Panc1 (cell line): ENCODE measurements around the gene HMG20B. TPM values are rescaled to one million over a fixed set of nuclear protein-coding genes. Genes with fewer than 3 reads are reported as not detected.
A peak's percentile ranks its signal among the peaks of the same experiment; 100 is the strongest.

Source experiments
- ATAC-seq: fragments of 200-7000 bp; cut with Tn5 transposase; 2 replicates; pipeline ENCODE4 v1.9.1; 2020; ENCODE audit warnings: mild to moderate bottlenecking, moderate library complexity
- BruUV-seq: library from RNA; stranded (reverse); fragments of 400-500 nt; replicated peaks from 2 replicates; lab custom pipeline; 2021; lab: Mats Ljungman, UMichigan
- CTCF ChIA-PET: fragments of 300-600 bp; sonication (Branson Sonifier 250); formaldehyde crosslinking; loops from one replicate; lab custom pipeline; 2022; ENCODE audit warnings: antibody characterized with exemption; lab: Charles Lee
- POLR2A ChIA-PET: fragments of 300-600 bp; sonication (Branson Sonifier 250); formaldehyde crosslinking; loops from one replicate; lab custom pipeline; 2022; ENCODE audit warnings: antibody characterized with exemption; lab: Charles Lee
- DNase-seq: peaks from one replicate; pipeline ENCODE4 v3.0.0-alpha.2; 2010; ENCODE audit warnings: low read depth, low spot score
- H3K27ac ChIP-seq: 2 replicates; pipeline ENCODE4 v1.5.1; 2011; ENCODE audit warnings: mild to moderate bottlenecking, low read length, inconsistent platforms
- H3K27me3 ChIP-seq: fragments of 200-500 bp; sonication (Bioruptor generic); 2 replicates; pipeline ENCODE4 v1.6.0; 2014; ENCODE audit warnings: low read length, inconsistent platforms; ENCODE audit not compliant: control insufficient read depth, insufficient read depth
- H3K36me3 ChIP-seq: fragments of 200-500 bp; sonication (Bioruptor generic); 2 replicates; pipeline ENCODE4 v1.5.1; 2014; ENCODE audit warnings: inconsistent platforms, mild to moderate bottlenecking, low read length, moderate library complexity; ENCODE audit not compliant: control insufficient read depth, insufficient read depth
- H3K4me1 ChIP-seq: 2 replicates; pipeline ENCODE4 v1.5.1; 2011; ENCODE audit warnings: inconsistent platforms, mild to moderate bottlenecking, low read length, moderate library complexity; ENCODE audit not compliant: control insufficient read depth, insufficient read depth
- H3K4me3 ChIP-seq, 2 experiments: 2 replicates each; pipeline ENCODE4 v1.5.1; 2011 to 2012; ENCODE audit warnings: low read depth in 2 of 2, low read length in 2 of 2, mild to moderate bottlenecking in 2 of 2, inconsistent platforms in 1 of 2, moderate library complexity in 1 of 2
- H3K9me3 ChIP-seq: fragments of 200-500 bp; sonication (Bioruptor generic); 2 replicates; pipeline ENCODE4 v1.5.1; 2014; ENCODE audit warnings: low read depth, mild to moderate bottlenecking, inconsistent platforms, low read length, moderate library complexity; ENCODE audit not compliant: control insufficient read depth, insufficient read depth
- CTCF ChIP-seq: fragments of 450-650 bp; IDR thresholded peaks from 2 replicates; pipeline ENCODE4 v1.5.1; 2017; ENCODE audit warnings: mild to moderate bottlenecking
- POLR2AphosphoS5 ChIP-seq: IDR thresholded peaks from 2 replicates; pipeline ENCODE4 v1.6.1; 2012; ENCODE audit warnings: mild to moderate bottlenecking, low read depth, low read length, moderate library complexity
- REST ChIP-seq, 2 experiments: IDR thresholded peaks; 2 replicates each; pipeline ENCODE4 v1.6.1; 2011 to 2012; ENCODE audit warnings: low read depth in 2 of 2, control low read depth in 1 of 2, low read length in 1 of 2, mild to moderate bottlenecking in 1 of 2, moderate library complexity in 1 of 2; ENCODE audit not compliant: insufficient read depth in 1 of 2
- SIN3A ChIP-seq: IDR thresholded peaks from 2 replicates; pipeline ENCODE4 v1.6.1; 2012; ENCODE audit warnings: low read depth, mild to moderate bottlenecking, low read length, moderate library complexity, borderline replicate concordance; ENCODE audit not compliant: insufficient read depth
- TCF7L2 ChIP-seq: IDR thresholded peaks from 2 replicates; pipeline ENCODE4 v1.6.1; 2011; ENCODE audit warnings: mild to moderate bottlenecking, low read depth, low read length, inconsistent platforms
- in situ Hi-C: cut with HindIII; loops from 2 replicates; pipeline ENCODE4 v1.10.0; 2016; ENCODE audit warnings: low sequenced_read_pairs, low pct_unique_long_range_greater_than_20kb
- intact Hi-C: fragments of 100-400 bp; cut with micrococcal nuclease; formaldehyde crosslinking; loops from one replicate; pipeline ENCODE4 v1.10.0; 2022; ENCODE audit not compliant: unreplicated experiment
- total RNA-seq: library from RNA; stranded (reverse); gene quantifications from one replicate; pipeline ENCODE4 v1.2.1, GENCODE V29; 2021; ENCODE audit not compliant: unreplicated experiment

The HMG20B gene
- total RNA-seq, 1 experiment from 2014 or later, result 74.7 TPM

- ChIA-PET CTCF (no interaction called here), POLR2A (no interaction called here)
- TF ChIP-seq POLR2AphosphoS5 (no peak), REST (IDR thresholded peaks at IDR 0.05; ENCODE audit: insufficient read depth in 1 of 2, low read depth in 2 of 2, low read length in 1 of 2) (no peak), TCF7L2 (no peak), CTCF (no peak), SIN3A (no peak)
- Histone ChIP-seq H3K27me3 (no peaks in the 10 kb centered on the region), H3K4me3 (no peak overlapping the region), H3K36me3 (peaks cover 4% of the 10 kb centered on the region; the same call in 1 of the 2 replicates), H3K9me3 (no peaks in the 10 kb centered on the region), H3K4me1 (no peaks in the 10 kb centered on the region), H3K27ac (no peak overlapping the region)
- intact Hi-C loops, result no loop called here
- in situ Hi-C loops, result no loop called here
- ATAC-seq (no peak), DNase-seq (no peak)
- BruUV-seq, result no TSS peak
Measured at GRCh38 chr19:3577723-3578344, 5.1 kb downstream of the HMG20B start.

GRCh38 chr19:3578390-3578789 is 5.6 kb downstream of the HMG20B start:
- Histone ChIP-seq H3K4me3 (no peak overlapping the region), H3K4me1 (no peaks in the 10 kb centered on the region), H3K9me3 (no peaks in the 10 kb centered on the region), H3K27ac (no peak overlapping the region), H3K36me3 (peaks cover 2% of the 10 kb centered on the region; the same call in 1 of the 2 replicates), H3K27me3 (no peaks in the 10 kb centered on the region)
- TSS peak; percentile 52 for BruUV-seq
- in situ Hi-C loops, result no loop called here
- DNase-seq, result no peak
- CTCF ChIA-PET, result no interaction called here
- POLR2A ChIA-PET, result interaction anchor here (0.5 kb wide), 1 partner anchor 72 kb away, joined by 8 read pairs; no protein-coding TSS in a partner anchor
- TF ChIP-seq CTCF (no peak), POLR2AphosphoS5 (no peak), TCF7L2 (no peak), SIN3A (no peak), REST (IDR thresholded peaks at IDR 0.05; ENCODE audit: insufficient read depth in 1 of 2, low read depth in 2 of 2, low read length in 1 of 2) (no peak)
- ATAC-seq, result no peak
- intact Hi-C loops, result no loop called here
